GM18526 (cell line): ENCODE measurements around the gene PGPEP1.
A peak's percentile ranks its signal among the peaks of the same experiment; 100 is the strongest.

Source experiments
- POLR2A ChIP-seq: IDR thresholded peaks from 3 replicates; pipeline ENCODE4 v1.6.1; 2011; ENCODE audit not compliant: insufficient read length; ENCODE audit errors: extremely low read depth

PGPEP1 gene

GRCh38 chr19:18304458-18305310 is 35.7 kb upstream of the PGPEP1 start:
- TF ChIP-seq POLR2A, result peak; percentile 51

GRCh38 chr19:18306209-18306887 is 34.0 kb upstream of the PGPEP1 start:
- TF ChIP-seq POLR2A, result no peak

GRCh38 chr19:18306888-18307260 is 33.5 kb upstream of the PGPEP1 start:
- TF ChIP-seq POLR2A, result no peak

GRCh38 chr19:18307271-18307681 is 33.1 kb upstream of the PGPEP1 start:
- no peak for TF ChIP-seq POLR2A

- TF ChIP-seq POLR2A, result no peak
Observed at GRCh38 chr19:18308051-18308947, 32.1 kb upstream of the PGPEP1 start.

- no peak for TF ChIP-seq POLR2A
Observed at GRCh38 chr19:18308948-18309325, 31.5 kb upstream of the PGPEP1 start.

GRCh38 chr19:18309525-18310064 is 30.8 kb upstream of the PGPEP1 start:
- no peak for TF ChIP-seq POLR2A

GRCh38 chr19:18310118-18310909 is 30.1 kb upstream of the PGPEP1 start:
- TF ChIP-seq POLR2A, result no peak

- no peak for TF ChIP-seq POLR2A
Observed at GRCh38 chr19:18310966-18311365, 29.4 kb upstream of the PGPEP1 start.

GRCh38 chr19:18311502-18312091 is 28.8 kb upstream of the PGPEP1 start:
- TF ChIP-seq POLR2A, result no peak

- TF ChIP-seq POLR2A, result no peak
Observed at GRCh38 chr19:18312092-18312534, 28.3 kb upstream of the PGPEP1 start.

- TF ChIP-seq POLR2A, result no peak
Observed at GRCh38 chr19:18313398-18313797, 27.0 kb upstream of the PGPEP1 start.

GRCh38 chr19:18317961-18318800 is 22.2 kb upstream of the PGPEP1 start:
- TF ChIP-seq POLR2A, result peak; percentile 12
